D721Med (cell line): ENCODE measurements around the gene ITPR2.

Experiments
- DNase-seq: peaks from one replicate; pipeline ENCODE4 v3.0.0; 2011; ENCODE audit warnings: low spot score; ENCODE audit not compliant: insufficient read length
- FAIRE-seq: peaks from 2 replicates; lab custom pipeline; 2011; peaks lifted over from hg19 to GRCh38; lab: Jason Lieb, UNC
- TF ChIP-seq, protein P1 (sequence below): IDR thresholded peaks from 2 replicates; pipeline ENCODE4 v1.5.1; 2012; ENCODE audit warnings: mild to moderate bottlenecking, control low read depth; ENCODE audit not compliant: insufficient read depth; ENCODE audit errors: missing control alignments

The ITPR2 gene

DNA sequence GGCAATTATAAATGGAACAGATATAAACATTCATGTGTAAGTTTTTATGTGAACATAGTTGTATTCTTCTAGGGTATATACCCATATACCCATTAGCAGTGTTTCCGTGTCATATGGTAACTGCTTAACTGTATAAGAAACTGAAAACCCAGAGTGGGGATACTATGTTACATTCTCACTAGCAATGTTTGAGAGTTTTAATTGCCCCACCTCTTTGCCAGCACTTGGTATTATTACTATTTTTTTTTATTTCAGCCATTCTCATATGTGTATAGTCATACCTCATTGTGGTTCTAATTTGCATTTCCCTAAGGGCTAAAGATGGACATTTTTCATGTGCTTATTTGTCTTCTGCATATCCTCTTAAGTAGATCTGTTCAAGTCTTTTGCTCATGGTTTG, 28.7 kb upstream of the ITPR2 start:
- TF ChIP-seq, protein P1, sequence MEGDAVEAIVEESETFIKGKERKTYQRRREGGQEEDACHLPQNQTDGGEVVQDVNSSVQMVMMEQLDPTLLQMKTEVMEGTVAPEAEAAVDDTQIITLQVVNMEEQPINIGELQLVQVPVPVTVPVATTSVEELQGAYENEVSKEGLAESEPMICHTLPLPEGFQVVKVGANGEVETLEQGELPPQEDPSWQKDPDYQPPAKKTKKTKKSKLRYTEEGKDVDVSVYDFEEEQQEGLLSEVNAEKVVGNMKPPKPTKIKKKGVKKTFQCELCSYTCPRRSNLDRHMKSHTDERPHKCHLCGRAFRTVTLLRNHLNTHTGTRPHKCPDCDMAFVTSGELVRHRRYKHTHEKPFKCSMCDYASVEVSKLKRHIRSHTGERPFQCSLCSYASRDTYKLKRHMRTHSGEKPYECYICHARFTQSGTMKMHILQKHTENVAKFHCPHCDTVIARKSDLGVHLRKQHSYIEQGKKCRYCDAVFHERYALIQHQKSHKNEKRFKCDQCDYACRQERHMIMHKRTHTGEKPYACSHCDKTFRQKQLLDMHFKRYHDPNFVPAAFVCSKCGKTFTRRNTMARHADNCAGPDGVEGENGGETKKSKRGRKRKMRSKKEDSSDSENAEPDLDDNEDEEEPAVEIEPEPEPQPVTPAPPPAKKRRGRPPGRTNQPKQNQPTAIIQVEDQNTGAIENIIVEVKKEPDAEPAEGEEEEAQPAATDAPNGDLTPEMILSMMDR: no peak
- DNase-seq (no peak), FAIRE-seq (no peak)

DNA sequence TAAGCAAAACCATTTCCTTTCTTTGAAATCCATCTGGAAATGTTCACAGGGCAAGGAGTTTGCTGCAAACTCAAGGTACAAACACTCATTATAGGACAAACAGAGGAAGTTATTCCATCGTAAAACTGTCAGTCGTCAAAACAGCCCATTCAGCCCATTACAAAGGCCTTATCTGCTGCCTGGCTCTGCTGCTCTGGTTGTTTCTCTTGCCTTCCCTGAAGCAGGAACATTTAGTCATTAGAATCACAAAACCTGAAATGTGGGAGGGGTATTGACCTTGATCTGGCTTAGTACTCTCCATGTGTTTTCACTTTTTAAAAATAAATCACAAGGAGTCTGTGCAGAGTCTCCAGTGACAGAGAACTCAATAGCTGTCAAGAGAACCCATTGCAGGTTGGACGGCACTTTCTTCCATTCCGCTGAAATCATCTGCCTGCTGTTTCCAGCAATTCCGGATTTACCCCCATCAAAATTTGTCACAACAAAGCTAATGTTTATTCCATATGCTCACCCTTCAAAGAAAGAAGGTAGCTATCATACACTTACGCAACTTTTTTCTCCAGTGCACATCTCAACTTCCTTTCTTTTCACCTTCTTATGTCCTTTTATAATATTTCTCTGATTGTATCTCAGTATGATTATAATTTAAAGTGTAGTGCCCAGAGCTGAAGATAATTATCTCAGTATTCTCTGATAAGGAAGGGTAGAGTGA, 24.6 kb upstream of the ITPR2 start:
- TF ChIP-seq, protein P1: no peak
- FAIRE-seq: no peak
- DNase-seq: no peak

DNA sequence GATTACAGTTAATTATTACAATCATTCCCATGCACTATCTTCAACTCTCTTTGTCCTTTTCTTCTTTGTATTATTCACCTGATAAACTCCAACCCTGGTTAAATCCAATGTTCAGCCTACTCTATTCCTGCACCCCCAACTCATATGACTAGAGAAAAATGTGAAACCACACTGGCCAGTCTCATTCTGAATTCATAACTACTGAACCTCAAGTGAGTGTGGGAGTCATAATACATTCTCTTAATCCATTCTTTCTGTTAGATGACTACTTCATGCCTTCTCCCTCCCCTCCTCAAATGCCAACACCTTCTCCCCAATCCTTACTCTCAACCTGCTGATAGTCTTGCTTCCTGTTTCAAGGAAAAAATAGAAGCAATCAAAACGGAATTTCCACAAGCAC, 22.3 kb upstream of the ITPR2 start:
- TF ChIP-seq, protein P1: no peak
- no peak for DNase-seq
- no peak for FAIRE-seq

DNA sequence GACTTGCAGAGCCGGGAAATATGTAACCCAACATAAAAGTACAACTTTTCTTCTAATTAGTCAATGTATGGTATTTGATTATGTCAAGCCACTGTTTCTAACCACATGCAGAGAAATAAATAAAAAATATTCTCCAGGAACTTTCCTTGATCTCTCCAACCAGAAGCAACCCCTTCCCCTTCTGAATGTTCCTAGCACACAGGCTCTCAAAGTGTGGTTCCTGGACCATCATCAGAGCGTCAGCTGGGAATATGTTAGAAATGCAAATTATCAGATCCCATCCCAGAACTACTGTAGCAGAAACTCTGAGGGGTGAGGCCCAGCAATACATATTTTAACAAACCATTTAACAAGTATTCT, 21.0 kb upstream of the ITPR2 start:
- TF ChIP-seq, protein P1: no peak
- FAIRE-seq: no peak
- no peak for DNase-seq

DNA sequence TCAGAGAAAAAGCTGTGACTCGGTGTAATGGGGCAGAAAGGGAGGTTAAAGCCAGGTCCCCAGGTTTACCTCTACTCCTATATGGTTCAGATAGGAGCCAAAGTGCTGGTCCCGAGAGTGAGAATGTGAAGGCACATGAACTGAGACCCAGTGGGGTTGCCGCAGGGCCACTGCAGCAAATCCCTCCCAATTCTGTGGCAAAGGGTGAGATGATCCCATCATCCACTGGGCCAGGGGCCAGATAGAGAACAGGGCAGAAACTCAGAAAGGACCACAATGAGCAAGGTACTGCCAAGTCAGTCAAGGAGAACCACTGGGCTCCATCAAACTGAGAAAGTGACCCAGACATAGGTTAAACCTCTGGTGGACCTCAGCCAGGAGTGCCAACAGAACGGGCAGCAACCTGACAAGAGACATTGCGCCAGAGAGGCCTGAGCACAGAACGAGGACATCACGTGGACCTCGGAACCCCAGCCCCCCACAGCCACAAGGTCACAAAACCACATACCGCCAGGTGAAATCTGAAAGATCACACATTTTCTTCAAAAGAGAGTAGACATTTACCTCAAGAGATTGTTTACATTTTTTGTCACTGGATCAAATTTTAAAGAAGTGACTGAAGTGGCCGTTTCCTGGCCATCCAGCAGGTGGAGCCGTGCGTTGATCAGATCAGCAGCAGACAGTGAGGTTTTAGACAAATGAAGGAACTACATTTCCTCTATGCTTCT, 20.5 kb upstream of the ITPR2 start:
- no peak for FAIRE-seq
- DNase-seq: peak; percentile 29
- TF ChIP-seq, protein P1: peak; percentile 95

DNA sequence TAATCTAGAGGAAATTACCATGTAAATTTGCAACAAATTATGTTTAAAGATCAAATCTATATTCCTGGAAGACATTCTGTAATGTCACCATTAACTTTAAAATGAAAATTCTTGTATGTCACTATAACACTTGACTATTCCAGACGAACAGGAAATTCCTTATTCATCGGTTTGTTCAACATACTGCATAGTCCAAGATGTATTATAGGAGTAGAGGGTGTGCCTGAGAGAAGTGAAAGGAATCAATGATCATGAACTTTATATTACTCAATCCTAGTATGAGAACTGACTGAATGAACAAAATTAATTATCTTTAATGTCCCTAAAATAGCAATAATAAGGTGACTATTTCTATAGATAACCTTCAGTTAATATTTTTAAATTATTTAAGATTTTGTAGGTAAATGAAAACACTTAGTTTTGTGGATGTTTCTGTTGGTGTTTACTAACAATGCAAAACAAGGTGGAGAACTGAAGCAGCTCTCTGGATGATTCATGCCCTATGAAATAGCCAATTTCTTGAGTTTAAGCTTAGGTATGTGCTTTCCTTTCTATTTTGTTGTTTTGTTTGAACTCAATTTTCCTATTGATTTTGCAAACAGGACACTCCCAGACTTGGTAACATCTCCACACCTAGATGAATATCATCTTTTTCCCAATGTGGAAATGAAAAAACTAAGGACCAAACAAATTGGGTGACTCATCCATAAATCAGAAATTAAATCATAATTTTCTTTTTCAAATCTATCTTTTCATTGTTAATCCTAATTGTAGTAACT, 18.2 kb upstream of the ITPR2 start:
- DNase-seq (no peak), FAIRE-seq (no peak)
- TF ChIP-seq, protein P1: no peak
